ENCODE data around the gene UCMA. TPM values are rescaled to one million over a fixed set of nuclear protein-coding genes. Genes with fewer than 3 reads are reported as not detected.

UCMA gene
- total and polyA plus RNA-seq, 10 of the 15 experiments (the other 5 are each of a cell fraction or from before 2014, with no cell fraction given): 0.15 TPM; not detected in 9

DNA sequence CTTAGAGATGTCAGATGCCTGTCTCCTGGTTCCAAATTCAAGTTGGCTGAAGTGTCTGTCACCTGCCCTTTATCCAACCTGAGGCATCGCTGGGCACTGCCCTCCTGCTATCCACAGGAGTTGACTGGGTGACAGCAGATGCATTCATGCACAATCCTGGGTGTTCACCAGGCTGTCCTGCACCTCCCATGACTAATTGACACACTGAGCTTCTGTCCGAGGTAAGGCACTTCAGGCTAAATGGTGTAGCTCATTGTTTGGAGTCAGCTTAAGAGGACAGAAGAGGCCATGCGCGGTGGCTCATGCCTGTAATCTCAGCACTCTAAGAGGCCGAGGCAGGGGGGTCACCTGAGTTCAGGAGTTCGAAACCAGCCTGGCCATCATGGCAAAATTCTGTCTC lies 2.4 kb downstream of the UCMA start:
- 42% methylated on average over 6 of the region's 6 CpGs for WGBS (ENCODE audit: insufficient coverage, insufficient replicate concordance, low lambda C conversion rate, missing lambda C conversion rate)
- Histone ChIP-seq H3K27me3 (replicated peaks in 1 of 2; ENCODE audit: control insufficient read depth in 2 of 2, insufficient read depth in 2 of 2, low read length in 1 of 2) (no peaks in the 10 kb centered on the region), H3K9me3 (replicated peaks; ENCODE audit: control insufficient read depth, insufficient read depth, low read length) (no peaks in the 10 kb centered on the region), H3K4me3 (no peak overlapping the region), H3K9ac (ENCODE audit: control insufficient read depth, insufficient read depth, low read length) (no peak overlapping the region), H3K79me2 (ENCODE audit: control insufficient read depth, insufficient read depth, low read length) (no peaks in the 10 kb centered on the region), H2AFZ (ENCODE audit: control insufficient read depth, low read depth, low read length) (no peak overlapping the region), H3K4me1 (ENCODE audit: control insufficient read depth, insufficient read depth, low read length) (no peaks in the 10 kb centered on the region), H3K36me3 (ENCODE audit: control insufficient read depth in 2 of 2, insufficient read depth in 2 of 2, low read length in 1 of 2) (no peaks in the 10 kb centered on the region), H3K4me2 (ENCODE audit: control insufficient read depth, insufficient read depth) (no peak overlapping the region), H3K27ac (ENCODE audit: control insufficient read depth, insufficient read depth) (no peak overlapping the region), H4K20me1 (ENCODE audit: control insufficient read depth, insufficient read depth) (no peaks in the 10 kb centered on the region)
- RAD21 ChIA-PET (ENCODE audit: unreplicated experiment): interaction anchor here (0.9 kb wide), 1 partner anchor 71 kb away, joined by 3 read pairs; no protein-coding TSS in a partner anchor
- intact Hi-C loops (cut with micrococcal nuclease; ENCODE audit: unreplicated experiment): no loop called here
- no peak for FAIRE-seq
- no TSS peak for BruUV-seq (replicated peaks)
- CTCF ChIA-PET: no interaction called here
- DNase-seq (ENCODE audit: low read depth, low spot score): no peak
- POLR2A ChIA-PET: no interaction called here
- TF ChIP-seq, protein P1, sequence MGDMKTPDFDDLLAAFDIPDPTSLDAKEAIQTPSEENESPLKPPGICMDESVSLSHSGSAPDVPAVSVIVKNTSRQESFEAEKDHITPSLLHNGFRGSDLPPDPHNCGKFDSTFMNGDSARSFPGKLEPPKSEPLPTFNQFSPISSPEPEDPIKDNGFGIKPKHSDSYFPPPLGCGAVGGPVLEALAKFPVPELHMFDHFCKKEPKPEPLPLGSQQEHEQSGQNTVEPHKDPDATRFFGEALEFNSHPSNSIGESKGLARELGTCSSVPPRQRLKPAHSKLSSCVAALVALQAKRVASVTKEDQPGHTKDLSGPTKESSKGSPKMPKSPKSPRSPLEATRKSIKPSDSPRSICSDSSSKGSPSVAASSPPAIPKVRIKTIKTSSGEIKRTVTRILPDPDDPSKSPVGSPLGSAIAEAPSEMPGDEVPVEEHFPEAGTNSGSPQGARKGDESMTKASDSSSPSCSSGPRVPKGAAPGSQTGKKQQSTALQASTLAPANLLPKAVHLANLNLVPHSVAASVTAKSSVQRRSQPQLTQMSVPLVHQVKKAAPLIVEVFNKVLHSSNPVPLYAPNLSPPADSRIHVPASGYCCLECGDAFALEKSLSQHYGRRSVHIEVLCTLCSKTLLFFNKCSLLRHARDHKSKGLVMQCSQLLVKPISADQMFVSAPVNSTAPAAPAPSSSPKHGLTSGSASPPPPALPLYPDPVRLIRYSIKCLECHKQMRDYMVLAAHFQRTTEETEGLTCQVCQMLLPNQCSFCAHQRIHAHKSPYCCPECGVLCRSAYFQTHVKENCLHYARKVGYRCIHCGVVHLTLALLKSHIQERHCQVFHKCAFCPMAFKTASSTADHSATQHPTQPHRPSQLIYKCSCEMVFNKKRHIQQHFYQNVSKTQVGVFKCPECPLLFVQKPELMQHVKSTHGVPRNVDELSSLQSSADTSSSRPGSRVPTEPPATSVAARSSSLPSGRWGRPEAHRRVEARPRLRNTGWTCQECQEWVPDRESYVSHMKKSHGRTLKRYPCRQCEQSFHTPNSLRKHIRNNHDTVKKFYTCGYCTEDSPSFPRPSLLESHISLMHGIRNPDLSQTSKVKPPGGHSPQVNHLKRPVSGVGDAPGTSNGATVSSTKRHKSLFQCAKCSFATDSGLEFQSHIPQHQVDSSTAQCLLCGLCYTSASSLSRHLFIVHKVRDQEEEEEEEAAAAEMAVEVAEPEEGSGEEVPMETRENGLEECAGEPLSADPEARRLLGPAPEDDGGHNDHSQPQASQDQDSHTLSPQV (IDR thresholded peaks at IDR 0.05): no peak
- TF ChIP-seq SIX5 (IDR thresholded peaks at IDR 0.05; ENCODE audit: low read depth, low read length, severe bottlenecking) (no peak), TCF3 (IDR thresholded peaks at IDR 0.05; ENCODE audit: borderline replicate concordance, insufficient read depth, low read depth, low read length) (no peak), TCF12 (IDR thresholded peaks at IDR 0.05; ENCODE audit: low read depth, low read length) (no peak), TBL1XR1 (IDR thresholded peaks at IDR 0.05; ENCODE audit: low read depth, low read length) (no peak), BRCA1 (IDR thresholded peaks at IDR 0.05; ENCODE audit: low read depth, low read length) (no peak), POLR2A (IDR thresholded peaks at IDR 0.05; ENCODE audit: low read depth, low read length) (no peak), SMARCA5 (IDR thresholded peaks at IDR 0.05) (no peak), SMAD5 (IDR thresholded peaks at IDR 0.05; ENCODE audit: low read depth) (no peak), TARDBP (IDR thresholded peaks at IDR 0.05; ENCODE audit: borderline replicate concordance) (no peak), ZNF274 (IDR thresholded peaks at IDR 0.05; ENCODE audit: insufficient read depth, insufficient read length) (no peak), CHD4 (IDR thresholded peaks at IDR 0.05) (no peak)
- TF ChIP-seq, protein P2, sequence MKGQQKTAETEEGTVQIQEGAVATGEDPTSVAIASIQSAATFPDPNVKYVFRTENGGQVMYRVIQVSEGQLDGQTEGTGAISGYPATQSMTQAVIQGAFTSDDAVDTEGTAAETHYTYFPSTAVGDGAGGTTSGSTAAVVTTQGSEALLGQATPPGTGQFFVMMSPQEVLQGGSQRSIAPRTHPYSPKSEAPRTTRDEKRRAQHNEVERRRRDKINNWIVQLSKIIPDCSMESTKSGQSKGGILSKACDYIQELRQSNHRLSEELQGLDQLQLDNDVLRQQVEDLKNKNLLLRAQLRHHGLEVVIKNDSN (IDR thresholded peaks at IDR 0.05; ENCODE audit: borderline replicate concordance, extremely low read length, insufficient read depth, low read depth, low read length): no peak
- TF ChIP-seq, protein P3, sequence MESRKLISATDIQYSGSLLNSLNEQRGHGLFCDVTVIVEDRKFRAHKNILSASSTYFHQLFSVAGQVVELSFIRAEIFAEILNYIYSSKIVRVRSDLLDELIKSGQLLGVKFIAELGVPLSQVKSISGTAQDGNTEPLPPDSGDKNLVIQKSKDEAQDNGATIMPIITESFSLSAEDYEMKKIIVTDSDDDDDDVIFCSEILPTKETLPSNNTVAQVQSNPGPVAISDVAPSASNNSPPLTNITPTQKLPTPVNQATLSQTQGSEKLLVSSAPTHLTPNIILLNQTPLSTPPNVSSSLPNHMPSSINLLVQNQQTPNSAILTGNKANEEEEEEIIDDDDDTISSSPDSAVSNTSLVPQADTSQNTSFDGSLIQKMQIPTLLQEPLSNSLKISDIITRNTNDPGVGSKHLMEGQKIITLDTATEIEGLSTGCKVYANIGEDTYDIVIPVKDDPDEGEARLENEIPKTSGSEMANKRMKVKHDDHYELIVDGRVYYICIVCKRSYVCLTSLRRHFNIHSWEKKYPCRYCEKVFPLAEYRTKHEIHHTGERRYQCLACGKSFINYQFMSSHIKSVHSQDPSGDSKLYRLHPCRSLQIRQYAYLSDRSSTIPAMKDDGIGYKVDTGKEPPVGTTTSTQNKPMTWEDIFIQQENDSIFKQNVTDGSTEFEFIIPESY (IDR thresholded peaks at IDR 0.05): no peak
- TF ChIP-seq, protein P4, sequence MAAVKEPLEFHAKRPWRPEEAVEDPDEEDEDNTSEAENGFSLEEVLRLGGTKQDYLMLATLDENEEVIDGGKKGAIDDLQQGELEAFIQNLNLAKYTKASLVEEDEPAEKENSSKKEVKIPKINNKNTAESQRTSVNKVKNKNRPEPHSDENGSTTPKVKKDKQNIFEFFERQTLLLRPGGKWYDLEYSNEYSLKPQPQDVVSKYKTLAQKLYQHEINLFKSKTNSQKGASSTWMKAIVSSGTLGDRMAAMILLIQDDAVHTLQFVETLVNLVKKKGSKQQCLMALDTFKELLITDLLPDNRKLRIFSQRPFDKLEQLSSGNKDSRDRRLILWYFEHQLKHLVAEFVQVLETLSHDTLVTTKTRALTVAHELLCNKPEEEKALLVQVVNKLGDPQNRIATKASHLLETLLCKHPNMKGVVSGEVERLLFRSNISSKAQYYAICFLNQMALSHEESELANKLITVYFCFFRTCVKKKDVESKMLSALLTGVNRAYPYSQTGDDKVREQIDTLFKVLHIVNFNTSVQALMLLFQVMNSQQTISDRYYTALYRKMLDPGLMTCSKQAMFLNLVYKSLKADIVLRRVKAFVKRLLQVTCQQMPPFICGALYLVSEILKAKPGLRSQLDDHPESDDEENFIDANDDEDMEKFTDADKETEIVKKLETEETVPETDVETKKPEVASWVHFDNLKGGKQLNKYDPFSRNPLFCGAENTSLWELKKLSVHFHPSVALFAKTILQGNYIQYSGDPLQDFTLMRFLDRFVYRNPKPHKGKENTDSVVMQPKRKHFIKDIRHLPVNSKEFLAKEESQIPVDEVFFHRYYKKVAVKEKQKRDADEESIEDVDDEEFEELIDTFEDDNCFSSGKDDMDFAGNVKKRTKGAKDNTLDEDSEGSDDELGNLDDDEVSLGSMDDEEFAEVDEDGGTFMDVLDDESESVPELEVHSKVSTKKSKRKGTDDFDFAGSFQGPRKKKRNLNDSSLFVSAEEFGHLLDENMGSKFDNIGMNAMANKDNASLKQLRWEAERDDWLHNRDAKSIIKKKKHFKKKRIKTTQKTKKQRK (IDR thresholded peaks at IDR 0.05; ENCODE audit: low read depth, low read length): no peak
- in situ Hi-C loops (cut with MboI): no loop called here
- SMC1A ChIA-PET (ENCODE audit: uncharacterized antibody, unreplicated experiment): interaction anchor here (1.5 kb wide), 1 partner anchor 71 kb away, joined by 3 read pairs; no protein-coding TSS in a partner anchor
- ATAC-seq: no peak
